GM23338 (cell line): Measurements from ENCODE around the gene CCR5.

Source experiments
- CREB1 ChIP-seq: fragments of 250-450 bp; sonication (Bioruptor Pico); IDR thresholded peaks from 2 replicates; pipeline ENCODE4 v1.5.0; 2020; ENCODE audit warnings: low read depth, mild to moderate bottlenecking, moderate library complexity
- EZH2 ChIP-seq: fragments of 200-600 bp; sonication (generic); IDR thresholded peaks from one replicate; pipeline ENCODE4 v1.8.0; 2017; ENCODE audit warnings: antibody characterized with exemption, mild to moderate bottlenecking, low read depth; ENCODE audit not compliant: unreplicated experiment
- EZH2phosphoT487 ChIP-seq: fragments of 200-600 bp; sonication (generic); IDR thresholded peaks from one replicate; pipeline ENCODE4 v1.8.1; 2018; ENCODE audit warnings: antibody characterized with exemption; ENCODE audit not compliant: unreplicated experiment
- NANOG ChIP-seq: IDR thresholded peaks from 2 replicates; pipeline ENCODE4 v1.6.1; 2016; ENCODE audit warnings: antibody characterized with exemption, borderline replicate concordance
- POLR2AphosphoS5 ChIP-seq: IDR thresholded peaks from 2 replicates; pipeline ENCODE4 v1.6.1; 2016; ENCODE audit warnings: antibody characterized with exemption, low read depth
- REST ChIP-seq: IDR thresholded peaks from one replicate; pipeline ENCODE4 v1.6.1; 2018; ENCODE audit warnings: antibody characterized with exemption; ENCODE audit not compliant: unreplicated experiment
- ZNF114 ChIP-seq: fragments of 250-450 bp; sonication (Bioruptor Pico); IDR thresholded peaks from 2 replicates; pipeline ENCODE4 v1.5.0; 2020; ENCODE audit warnings: mild to moderate bottlenecking, moderate library complexity
- TF ChIP-seq, protein P1 (sequence below), 2 experiments: fragments of 200-600 bp in 1 of 2; sonication (generic) in 1 of 2; conservative IDR thresholded peaks; 2 replicates each; pipeline versions ENCODE4 v1.5.1 to v1.6.1; 2016 to 2017; ENCODE audit warnings: antibody characterized with exemption in 2 of 2, low read depth in 2 of 2, mild to moderate bottlenecking in 2 of 2, moderate library complexity in 1 of 2

GRCh38 chr3:46412786-46413298, 42.1 kb downstream of the CCR5 start:
- TF ChIP-seq, protein P1, sequence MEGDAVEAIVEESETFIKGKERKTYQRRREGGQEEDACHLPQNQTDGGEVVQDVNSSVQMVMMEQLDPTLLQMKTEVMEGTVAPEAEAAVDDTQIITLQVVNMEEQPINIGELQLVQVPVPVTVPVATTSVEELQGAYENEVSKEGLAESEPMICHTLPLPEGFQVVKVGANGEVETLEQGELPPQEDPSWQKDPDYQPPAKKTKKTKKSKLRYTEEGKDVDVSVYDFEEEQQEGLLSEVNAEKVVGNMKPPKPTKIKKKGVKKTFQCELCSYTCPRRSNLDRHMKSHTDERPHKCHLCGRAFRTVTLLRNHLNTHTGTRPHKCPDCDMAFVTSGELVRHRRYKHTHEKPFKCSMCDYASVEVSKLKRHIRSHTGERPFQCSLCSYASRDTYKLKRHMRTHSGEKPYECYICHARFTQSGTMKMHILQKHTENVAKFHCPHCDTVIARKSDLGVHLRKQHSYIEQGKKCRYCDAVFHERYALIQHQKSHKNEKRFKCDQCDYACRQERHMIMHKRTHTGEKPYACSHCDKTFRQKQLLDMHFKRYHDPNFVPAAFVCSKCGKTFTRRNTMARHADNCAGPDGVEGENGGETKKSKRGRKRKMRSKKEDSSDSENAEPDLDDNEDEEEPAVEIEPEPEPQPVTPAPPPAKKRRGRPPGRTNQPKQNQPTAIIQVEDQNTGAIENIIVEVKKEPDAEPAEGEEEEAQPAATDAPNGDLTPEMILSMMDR (conservative IDR thresholded peaks at IDR 0.05; ENCODE audit: low read depth in 2 of 2): no peak
- TF ChIP-seq EZH2 (no peak), NANOG (no peak), POLR2AphosphoS5 (no peak), EZH2phosphoT487 (no peak), REST (no peak), CREB1 (CRISPR knock-in tag) (no peak), ZNF114 (CRISPR knock-in tag) (no peak)
